Measurements from ENCODE around the gene TMUB2. TPM values are rescaled to one million over a fixed set of nuclear protein-coding genes. Genes with fewer than 3 reads are reported as not detected.

The TMUB2 gene
- polyA plus RNA-seq, 1 of the 3 experiments (the other 2 are of a cell fraction) = 49.5 TPM

GRCh38 chr17:44220213-44221083, 33.7 kb downstream of the TMUB2 start:
- Histone ChIP-seq H3K36me3 (replicated peaks in 1 of 2; ENCODE audit: control insufficient read depth in 1 of 2, insufficient read depth in 2 of 2, low read length in 1 of 2) (peaks cover 19% of the 10 kb centered on the region in 2 experiments), H2AFZ (ENCODE audit: low read depth) (no peak overlapping the region), H3K4me2 (peak overlapping the region; percentile 95), H3K4me3 (ENCODE audit: low read depth in 2 of 2, low read length in 1 of 2) (peak overlapping the region; percentile 91 to 93), H3K27me3 (ENCODE audit: insufficient read depth) (no peaks in the 10 kb centered on the region), H3K9me2 (no peaks in the 10 kb centered on the region), H3K9ac (peak overlapping the region; percentile 97), H4K20me1 (ENCODE audit: insufficient read depth) (peaks cover 18% of the 10 kb centered on the region), H3K9me3 (no peaks in the 10 kb centered on the region), H3K27ac (ENCODE audit: low read depth in 2 of 2, low read length in 1 of 2) (peak overlapping the region; percentile 87 to 97), H3K79me2 (ENCODE audit: insufficient read depth) (peaks cover 47% of the 10 kb centered on the region), H3F3A (replicated peaks; ENCODE audit: insufficient read depth) (peaks cover 37% of the 10 kb centered on the region), H3K4me1 (ENCODE audit: control insufficient read depth in 1 of 2, insufficient read depth in 2 of 2, low read depth in 1 of 2, low read length in 1 of 2) (peaks cover 25 to 30% of the 10 kb centered on the region in 2 experiments)
- WGBS (ENCODE audit: low lambda C conversion rate) = 2% methylated on average over 44 of the region's 108 CpGs
- ChIA-PET POLR2A (interaction anchor here (0.6 to 3.5 kb wide), 8 partner anchors 16 to 111 kb away, joined by 3 to 34 read pairs (median 4); partner anchors contain the start of genes RUNDC3A and SLC25A39), CTCF (interaction anchor here (0.9 to 5.7 kb wide), 14 partner anchors 10 to 130 kb away, joined by 3 to 61 read pairs (median 8); partner anchors contain the start of genes ATXN7L3, GRN, RUNDC3A and SLC25A39)
- no peak for TF ChIP-seq USF1 (IDR thresholded peaks at IDR 0.05; ENCODE audit: borderline replicate concordance, low read depth)
- TF ChIP-seq YY1 (IDR thresholded peaks at IDR 0.05; ENCODE audit: low read depth) = 0 out of 2 replicates have a peak, but pooled peaks have one; percentile 46
- TF ChIP-seq MAX (IDR thresholded peaks at IDR 0.05; ENCODE audit: low read depth) = 0 out of 2 replicates have a peak, but pooled peaks have one; percentile 10
- TF ChIP-seq PBX3 (IDR thresholded peaks at IDR 0.05) = 0 out of 2 replicates have a peak, but pooled peaks have one; percentile 1
- TF ChIP-seq GATA2 (CRISPR knock-in tag; IDR thresholded peaks at IDR 0.05) = no peak
- peak; percentile 25; the same call in 1 of the 2 replicates for TF ChIP-seq TAF1 (IDR thresholded peaks at IDR 0.05; ENCODE audit: borderline replicate concordance, low read depth, low read length)
- no peak for TF ChIP-seq EZH2phosphoT487 (IDR thresholded peaks at IDR 0.05; ENCODE audit: borderline replicate concordance, low read depth)
- peak; percentile 71 for DNase-seq

GRCh38 chr17:44221084-44221861, 34.5 kb downstream of the TMUB2 start:
- peaks cover 10% of the 10 kb centered on the region in 2 experiments for H3K36me3 ChIP-seq (replicated peaks in 1 of 2; ENCODE audit: control insufficient read depth in 1 of 2, insufficient read depth in 2 of 2, low read length in 1 of 2)
- peak overlapping the region; percentile 73; the same call in 1 of the 2 replicates for H2AFZ ChIP-seq (ENCODE audit: low read depth)
- no peaks in the 10 kb centered on the region for H3K27me3 ChIP-seq (ENCODE audit: insufficient read depth)
- H3K9me3 ChIP-seq = no peaks in the 10 kb centered on the region
- POLR2A ChIA-PET = interaction anchor here (0.8 to 3.5 kb wide), 6 partner anchors 17 to 106 kb away, joined by 3 to 34 read pairs (median 4); partner anchors contain the start of genes RUNDC3A and SLC25A39
- H4K20me1 ChIP-seq (ENCODE audit: insufficient read depth) = peaks cover 18% of the 10 kb centered on the region
- DNase-seq = peak; percentile 84
- CTCF ChIA-PET = interaction anchor here (0.7 to 5.5 kb wide), 14 partner anchors 11 to 130 kb away, joined by 3 to 37 read pairs (median 8); partner anchors contain the start of genes GRN, RUNDC3A, SLC25A39 and TMUB2
- H3K79me2 ChIP-seq (ENCODE audit: insufficient read depth) = peaks cover 39% of the 10 kb centered on the region
- peak overlapping the region; percentile 87 to 97 for H3K27ac ChIP-seq (ENCODE audit: low read depth in 2 of 2, low read length in 1 of 2)
- peak overlapping the region; percentile 97 for H3K9ac ChIP-seq
- WGBS (ENCODE audit: low lambda C conversion rate) = 2% methylated on average over 48 of the region's 54 CpGs
- H3K9me2 ChIP-seq = no peaks in the 10 kb centered on the region
- H3K4me3 ChIP-seq (ENCODE audit: low read depth in 2 of 2, low read length in 1 of 2) = peak overlapping the region; percentile 76 to 91
- peaks cover 25 to 30% of the 10 kb centered on the region in 2 experiments for H3K4me1 ChIP-seq (ENCODE audit: control insufficient read depth in 1 of 2, insufficient read depth in 2 of 2, low read depth in 1 of 2, low read length in 1 of 2)
- TF ChIP-seq USF2 (IDR thresholded peaks at IDR 0.05; ENCODE audit: borderline replicate concordance, low read depth, low read length) (no peak), RXRA (IDR thresholded peaks at IDR 0.05; ENCODE audit: borderline replicate concordance, low read depth) (no peak), POLR2AphosphoS5 (IDR thresholded peaks at IDR 0.05; ENCODE audit: low read depth, low read length) (0 out of 2 replicates have a peak, but pooled peaks have one; percentile 9), PBX3 (IDR thresholded peaks at IDR 0.05) (0 out of 2 replicates have a peak, but pooled peaks have one; percentile 30), RFX5 (IDR thresholded peaks at IDR 0.05; ENCODE audit: low read length) (no peak), MXI1 (IDR thresholded peaks at IDR 0.05; ENCODE audit: low read depth, low read length) (peak; percentile 65), ZBTB33 (IDR thresholded peaks at IDR 0.05; ENCODE audit: borderline replicate concordance, low read depth) (no peak), ELF1 (IDR thresholded peaks at IDR 0.05) (peak; percentile 57), MAX (IDR thresholded peaks at IDR 0.05; ENCODE audit: low read depth) (0 out of 2 replicates have a peak, but pooled peaks have one; percentile 9), GATA2 (CRISPR knock-in tag; IDR thresholded peaks at IDR 0.05) (no peak)
- H3K4me2 ChIP-seq = peak overlapping the region; percentile 85
- H3F3A ChIP-seq (replicated peaks; ENCODE audit: insufficient read depth) = peaks cover 37% of the 10 kb centered on the region
